ENCODE measurements around the gene PHIP. TPM values are rescaled to one million over a fixed set of nuclear protein-coding genes. Genes with fewer than 3 reads are reported as not detected.

PHIP gene
- total RNA-seq, 1 donor from 2014 or later: 14.6 TPM

DNA sequence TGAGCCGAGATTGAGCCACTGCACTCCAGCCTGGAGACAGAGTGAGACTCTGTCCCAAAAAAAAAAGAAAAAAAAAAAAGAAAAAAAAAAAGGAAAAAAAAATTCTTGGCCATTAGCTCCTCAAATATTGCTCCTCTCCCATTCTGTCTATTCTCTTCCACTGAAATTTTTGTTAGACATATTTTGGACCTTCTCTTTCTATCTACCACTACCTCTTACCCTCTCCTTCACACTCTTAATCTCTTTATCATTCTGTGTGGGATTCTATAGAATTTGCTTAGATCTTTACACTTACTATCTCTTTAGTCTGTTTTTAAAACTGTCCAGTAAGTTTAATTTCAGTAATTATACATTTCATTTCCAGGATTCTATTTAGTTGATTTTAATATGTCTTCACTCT is 125.7 kb downstream of the PHIP start:
- H3K27me3 ChIP-seq (ENCODE audit: control insufficient read depth, insufficient read depth, low read length): no peaks in the 10 kb centered on the region
- no peak for DNase-seq (ENCODE audit: low read depth)
- TF ChIP-seq, protein P1, sequence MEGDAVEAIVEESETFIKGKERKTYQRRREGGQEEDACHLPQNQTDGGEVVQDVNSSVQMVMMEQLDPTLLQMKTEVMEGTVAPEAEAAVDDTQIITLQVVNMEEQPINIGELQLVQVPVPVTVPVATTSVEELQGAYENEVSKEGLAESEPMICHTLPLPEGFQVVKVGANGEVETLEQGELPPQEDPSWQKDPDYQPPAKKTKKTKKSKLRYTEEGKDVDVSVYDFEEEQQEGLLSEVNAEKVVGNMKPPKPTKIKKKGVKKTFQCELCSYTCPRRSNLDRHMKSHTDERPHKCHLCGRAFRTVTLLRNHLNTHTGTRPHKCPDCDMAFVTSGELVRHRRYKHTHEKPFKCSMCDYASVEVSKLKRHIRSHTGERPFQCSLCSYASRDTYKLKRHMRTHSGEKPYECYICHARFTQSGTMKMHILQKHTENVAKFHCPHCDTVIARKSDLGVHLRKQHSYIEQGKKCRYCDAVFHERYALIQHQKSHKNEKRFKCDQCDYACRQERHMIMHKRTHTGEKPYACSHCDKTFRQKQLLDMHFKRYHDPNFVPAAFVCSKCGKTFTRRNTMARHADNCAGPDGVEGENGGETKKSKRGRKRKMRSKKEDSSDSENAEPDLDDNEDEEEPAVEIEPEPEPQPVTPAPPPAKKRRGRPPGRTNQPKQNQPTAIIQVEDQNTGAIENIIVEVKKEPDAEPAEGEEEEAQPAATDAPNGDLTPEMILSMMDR (IDR thresholded peaks at IDR 0.05; ENCODE audit: insufficient read depth, low read length, poor library complexity, severe bottlenecking): no peak
- H3K36me3 ChIP-seq (ENCODE audit: control insufficient read depth, insufficient read depth, low read length): no peaks in the 10 kb centered on the region
- no peak overlapping the region for H3K4me3 ChIP-seq (ENCODE audit: low read depth, low read length)

GRCh38 chr6:78948785-78949184 is 129.3 kb downstream of the PHIP start:
- no peak overlapping the region for H3K4me3 ChIP-seq (ENCODE audit: low read depth, low read length)
- TF ChIP-seq, protein P1 (IDR thresholded peaks at IDR 0.05; ENCODE audit: insufficient read depth, low read length, poor library complexity, severe bottlenecking): no peak
- no peaks in the 10 kb centered on the region for H3K36me3 ChIP-seq (ENCODE audit: control insufficient read depth, insufficient read depth, low read length)

DNA sequence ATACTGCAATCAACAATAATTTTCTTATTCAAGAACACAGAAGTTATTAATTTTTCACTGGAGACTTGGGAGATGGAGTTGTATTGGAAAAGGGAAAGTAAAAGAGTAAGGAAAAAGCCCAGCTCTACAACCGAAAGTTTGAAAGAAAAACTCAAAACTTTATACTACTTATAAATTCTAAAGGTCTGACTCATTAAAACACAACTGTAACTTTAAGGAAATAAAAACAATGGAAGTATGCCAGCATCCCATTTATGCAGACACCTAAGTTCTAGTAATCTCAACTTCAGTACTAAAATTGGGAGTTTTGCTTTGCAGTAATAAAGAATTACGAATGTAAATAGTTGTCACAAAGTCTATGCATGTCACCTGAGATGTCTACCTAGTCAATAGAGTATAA is 130.1 kb downstream of the PHIP start:
- TF ChIP-seq, protein P1 (IDR thresholded peaks at IDR 0.05; ENCODE audit: insufficient read depth, low read length, poor library complexity, severe bottlenecking): no peak
- no peak for DNase-seq (ENCODE audit: low read depth)
- H3K27me3 ChIP-seq (ENCODE audit: control insufficient read depth, insufficient read depth, low read length): no peaks in the 10 kb centered on the region
- no peak overlapping the region for H3K4me3 ChIP-seq (ENCODE audit: low read depth, low read length)
- H3K36me3 ChIP-seq (ENCODE audit: control insufficient read depth, insufficient read depth, low read length): no peaks in the 10 kb centered on the region

More at GRCh38 chr6:78948785-78949184, 129.3 kb downstream of the PHIP start:
- no peak for DNase-seq (ENCODE audit: low read depth)
- H3K27me3 ChIP-seq (ENCODE audit: control insufficient read depth, insufficient read depth, low read length): no peaks in the 10 kb centered on the region

- DNase-seq (ENCODE audit: low read depth): no peak
- Histone ChIP-seq H3K4me3 (ENCODE audit: low read depth, low read length) (no peak overlapping the region), H3K27me3 (ENCODE audit: control insufficient read depth, insufficient read depth, low read length) (no peaks in the 10 kb centered on the region), H3K36me3 (ENCODE audit: control insufficient read depth, insufficient read depth, low read length) (no peaks in the 10 kb centered on the region)
- TF ChIP-seq, protein P1 (IDR thresholded peaks at IDR 0.05; ENCODE audit: insufficient read depth, low read length, poor library complexity, severe bottlenecking): no peak
These were observed 130.5 kb downstream of the PHIP start for GRCh38 chr6:78947529-78947928.

GRCh38 chr6:78942446-78942845 is 135.6 kb downstream of the PHIP start:
- Histone ChIP-seq H3K4me3 (ENCODE audit: low read depth, low read length) (no peak overlapping the region), H3K27me3 (ENCODE audit: control insufficient read depth, insufficient read depth, low read length) (no peaks in the 10 kb centered on the region), H3K36me3 (ENCODE audit: control insufficient read depth, insufficient read depth, low read length) (no peaks in the 10 kb centered on the region)
- no peak for DNase-seq (ENCODE audit: low read depth)
- TF ChIP-seq, protein P1 (IDR thresholded peaks at IDR 0.05; ENCODE audit: insufficient read depth, low read length, poor library complexity, severe bottlenecking): no peak

DNA sequence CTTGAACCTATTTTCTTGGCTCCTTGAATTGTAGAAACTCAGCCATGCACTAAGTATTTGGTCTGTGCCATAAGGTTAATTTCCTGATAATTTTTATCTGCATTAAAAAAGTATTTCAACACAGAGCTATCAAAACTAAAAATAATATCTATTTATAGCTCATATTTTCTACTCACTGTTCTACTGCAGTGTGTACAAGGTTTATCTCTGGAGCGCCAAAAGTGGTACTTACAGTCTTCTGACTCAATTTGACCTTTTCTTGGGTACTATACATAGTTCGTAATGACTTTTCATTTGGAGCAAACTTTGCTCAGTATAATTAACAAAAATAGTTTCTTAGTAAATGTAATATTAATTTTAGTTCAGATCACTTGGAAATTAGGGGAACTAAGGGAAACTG is 141.5 kb downstream of the PHIP start:
- Histone ChIP-seq H3K27me3 (ENCODE audit: control insufficient read depth, insufficient read depth, low read length) (no peaks in the 10 kb centered on the region), H3K36me3 (ENCODE audit: control insufficient read depth, insufficient read depth, low read length) (no peaks in the 10 kb centered on the region), H3K4me3 (ENCODE audit: low read depth, low read length) (no peak overlapping the region)
- TF ChIP-seq, protein P1 (IDR thresholded peaks at IDR 0.05; ENCODE audit: insufficient read depth, low read length, poor library complexity, severe bottlenecking): no peak
- DNase-seq (ENCODE audit: low read depth): no peak
